SK-N-SH (cell line): ENCODE data around the gene FAAP20. TPM values are rescaled to one million over a fixed set of nuclear protein-coding genes. Genes with fewer than 3 reads are reported as not detected.

ENCODE experiments used
- CTCF ChIA-PET: fragments of 300-600, 350-600 bp; formaldehyde crosslinking; extraction: SDS; loops from one replicate; lab custom pipeline; 2021; lab: Yijun Ruan, JAX
- POLR2A ChIA-PET: fragments of 350-600 bp; sonication (Branson Sonifier 250); formaldehyde crosslinking; extraction: SDS; loops from one replicate; lab custom pipeline; 2020; ENCODE audit warnings: antibody characterized with exemption, inconsistent platforms; lab: Yijun Ruan, JAX
- DNase-seq: peaks from one replicate; pipeline ENCODE4 v3.0.0; 2012
- H2AFZ ChIP-seq: fragments of 200-600 bp; sonication (generic); 2 replicates; pipeline ENCODE4 v1.8.1; 2016; ENCODE audit warnings: antibody characterized with exemption, mild to moderate bottlenecking, low read depth
- H3F3A ChIP-seq: fragments of 200-600 bp; sonication (generic); replicated peaks from 2 replicates; pipeline ENCODE3; 2016; ENCODE audit warnings: antibody characterized with exemption, mild to moderate bottlenecking; ENCODE audit not compliant: insufficient read depth
- H3K27ac ChIP-seq, 2 experiments: fragments of 200-500 bp in 1 of 2; fragments of 200-600 bp in 1 of 2; sonication (Bioruptor generic) in 1 of 2; sonication (generic), shearing (Covaris generic) in 1 of 2; 2 replicates each; pipeline versions ENCODE4 v1.5.1 to v1.6.1; 2014 to 2016; ENCODE audit warnings: low read depth in 2 of 2, inconsistent platforms in 1 of 2, low read length in 1 of 2, mild to moderate bottlenecking in 1 of 2, mixed read lengths in 1 of 2
- H3K27me3 ChIP-seq: fragments of 200-600 bp; sonication (generic), shearing (Covaris generic); 2 replicates; pipeline ENCODE4 v1.6.1; 2016; ENCODE audit warnings: mixed run types; ENCODE audit not compliant: insufficient read depth
- H3K36me3 ChIP-seq, 2 experiments: fragments of 200-500 bp in 1 of 2; fragments of 200-600 bp in 1 of 2; sonication (Bioruptor generic) in 1 of 2; sonication (generic) in 1 of 2; replicated peaks in 1 of 2; 2 replicates each; pipeline versions ENCODE3 to v1.5.1; 2014 to 2016; ENCODE audit warnings: low read length in 1 of 2, mild to moderate bottlenecking in 1 of 2; ENCODE audit not compliant: insufficient read depth in 2 of 2, control insufficient read depth in 1 of 2
- H3K4me1 ChIP-seq, 2 experiments: fragments of 200-500 bp in 1 of 2; fragments of 200-600 bp in 1 of 2; sonication (Bioruptor generic) in 1 of 2; sonication (generic), shearing (Covaris generic) in 1 of 2; 2 replicates each; pipeline versions ENCODE4 v1.5.1 to v1.6.1; 2014 to 2016; ENCODE audit warnings: low read depth in 1 of 2, low read length in 1 of 2, mixed run types in 1 of 2; ENCODE audit not compliant: insufficient read depth in 2 of 2, control insufficient read depth in 1 of 2
- H3K4me2 ChIP-seq: fragments of 200-600 bp; sonication (generic), shearing (Covaris generic); 2 replicates; pipeline ENCODE4 v1.6.1; 2017; ENCODE audit warnings: mixed run types
- H3K4me3 ChIP-seq, 2 experiments: fragments of 200-500 bp in 1 of 2; fragments of 200-600 bp in 1 of 2; sonication (Bioruptor generic) in 1 of 2; sonication (generic), shearing (Covaris generic) in 1 of 2; 2 replicates each; pipeline versions ENCODE4 v1.5.1 to v1.8.1; 2014 to 2016; ENCODE audit warnings: low read depth in 2 of 2, inconsistent platforms in 1 of 2, low read length in 1 of 2, mild to moderate bottlenecking in 1 of 2, mixed read lengths in 1 of 2, moderate library complexity in 1 of 2
- H3K79me2 ChIP-seq: fragments of 200-600 bp; sonication (generic); 2 replicates; pipeline ENCODE4 v1.8.1; 2017; ENCODE audit warnings: mild to moderate bottlenecking; ENCODE audit not compliant: insufficient read depth
- H3K9ac ChIP-seq: fragments of 200-600 bp; sonication (generic); 2 replicates; pipeline ENCODE4 v1.6.1; 2017; ENCODE audit warnings: mixed run types
- H3K9me2 ChIP-seq: fragments of 200-600 bp; sonication (generic); 2 replicates; pipeline ENCODE4 v1.6.1; 2017; ENCODE audit warnings: mixed run types
- H3K9me3 ChIP-seq: fragments of 200-600 bp; sonication (generic); 2 replicates; pipeline ENCODE4 v1.6.1; 2017; ENCODE audit warnings: mixed run types, mild to moderate bottlenecking, moderate library complexity
- H4K20me1 ChIP-seq: fragments of 200-600 bp; sonication (generic); 2 replicates; pipeline ENCODE4 v1.6.1; 2017; ENCODE audit warnings: mild to moderate bottlenecking, mixed run types; ENCODE audit not compliant: insufficient read depth
- CHD2 ChIP-seq: fragments of 150-350 bp; IDR thresholded peaks from 2 replicates; pipeline ENCODE4 v1.6.1; 2018; ENCODE audit warnings: low read length; ENCODE audit not compliant: partially characterized antibody
- CTCF ChIP-seq: fragments of 200-600 bp; sonication (generic); IDR thresholded peaks from 2 replicates; pipeline ENCODE4 v1.6.1; 2017; ENCODE audit warnings: antibody characterized with exemption, mild to moderate bottlenecking, moderate library complexity
- EP300 ChIP-seq, 2 experiments: IDR thresholded peaks; 2 replicates each; pipeline versions ENCODE4 v1.4.0 to v1.6.1; 2012; ENCODE audit warnings: borderline replicate concordance in 1 of 2, low read depth in 1 of 2, low read length in 1 of 2
- EZH2phosphoT487 ChIP-seq: fragments of 200-600 bp; sonication (generic); IDR thresholded peaks from 2 replicates; pipeline ENCODE4 v1.6.1; 2017; ENCODE audit warnings: low read depth, mixed run types, mild to moderate bottlenecking, antibody characterized with exemption, moderate library complexity, borderline replicate concordance
- FOSL2 ChIP-seq: IDR thresholded peaks from 2 replicates; pipeline ENCODE4 v1.4.0; 2012; ENCODE audit warnings: low read depth, mild to moderate bottlenecking, moderate library complexity, borderline replicate concordance
- FOXJ3 ChIP-seq: sonication (generic); formaldehyde crosslinking; IDR thresholded peaks from 2 replicates; pipeline ENCODE4 v1.5.1; 2020; ENCODE audit warnings: mild to moderate bottlenecking, missing genetic modification reagents
- GATA2 ChIP-seq: sonication (generic); formaldehyde crosslinking; IDR thresholded peaks from 2 replicates; pipeline ENCODE4 v1.5.0; 2020; ENCODE audit warnings: mild to moderate bottlenecking, missing genetic modification reagents
- IRF3 ChIP-seq: fragments of 150-350 bp; IDR thresholded peaks from 2 replicates; pipeline ENCODE4 v1.6.1; 2016; ENCODE audit warnings: mild to moderate bottlenecking, low read depth, low read length
- RAD21 ChIP-seq: IDR thresholded peaks from 2 replicates; pipeline ENCODE4 v1.6.1; 2012; ENCODE audit warnings: mild to moderate bottlenecking, low read length
- RFX5 ChIP-seq: IDR thresholded peaks from 2 replicates; pipeline ENCODE4 v1.6.1; 2012; ENCODE audit warnings: mild to moderate bottlenecking, improper control_type of control experiment, low read length
- USF1 ChIP-seq: IDR thresholded peaks from 2 replicates; pipeline ENCODE4 v1.4.0; 2012; ENCODE audit warnings: low read depth, borderline replicate concordance
- WGBS: methylation state at CpG from one replicate; pipeline ENCODE4 v1.1.6; 2017; ENCODE audit warnings: low lambda C conversion rate; 5-methylcytosine and 5-hydroxymethylcytosine counted together
- polyA plus RNA-seq, 3 experiments: library from polyadenylated mRNA; depleted of rRNA; stranded (reverse); fragments of >200 nt; gene quantifications; 2 replicates each; pipeline ENCODE4 v1.2.3, GENCODE V29; 2012

Gene FAAP20
- polyA plus RNA-seq, 1 of the 3 experiments (the other 2 are of a cell fraction): 58.3 TPM

GRCh38 chr1:2228157-2228594 lies 33.6 kb upstream of the FAAP20 start, which contains the start of gene SKI:
Gene SKI, plus strand, starts transcription at chr1:2228319. Its CDS starts 448 bp downstream, at chr1:2228767.
- TF ChIP-seq CHD2 (no peak), FOXJ3 (CRISPR knock-in tag) (no peak), RFX5 (no peak), IRF3 (no peak), GATA2 (CRISPR knock-in tag) (no peak), EP300 (IDR thresholded peaks at IDR 0.05; ENCODE audit: borderline replicate concordance in 1 of 2, low read depth in 1 of 2, low read length in 1 of 2) (no peak), USF1 (no peak), CTCF (no peak), EZH2phosphoT487 (no peak), RAD21 (no peak), FOSL2 (no peak)
- Histone ChIP-seq H3K4me1 (peaks cover 0 to 43% of the 10 kb centered on the region in 2 experiments; a peak in 2 of 4 replicates), H3K36me3 (no peaks in the 10 kb centered on the region), H2AFZ (no peak within 1 kb of the TSS), H3K27me3 (no peaks in the 10 kb centered on the region), H3F3A (no peaks in the 10 kb centered on the region), H3K9me3 (no peaks in the 10 kb centered on the region), H3K4me2 (peak within 1 kb of the TSS; percentile 96), H4K20me1 (peaks cover 44% of the 10 kb centered on the region), H3K79me2 (peaks cover 49% of the 10 kb centered on the region), H3K9ac (peak within 1 kb of the TSS; percentile 91), H3K4me3 (peak within 1 kb of the TSS; percentile 71 to 80), H3K9me2 (no peaks in the 10 kb centered on the region), H3K27ac (peak within 1 kb of the TSS; percentile 80 to 94)
- no CpG with 5 or more reads among the region's 100 CpGs for WGBS
- POLR2A ChIA-PET: interaction anchor here (0.6 kb wide), 1 partner anchor 24 kb away, joined by 4 read pairs; no protein-coding TSS in a partner anchor
- CTCF ChIA-PET: interaction anchor here (1.0 to 9.4 kb wide), 4 partner anchors 19 to 155 kb away, joined by 3 to 47 read pairs (median 4); no protein-coding TSS in a partner anchor
- DNase-seq: no peak
